Measurements from ENCODE around the gene CFTR.
"Not testable (repeated sequence)": the region's sequence is repeated elsewhere in the genome, so short reads cannot be mapped to it uniquely, and the experiment has no call there.

The CFTR gene

GRCh38 chr7:117479225-117480054, at the start of gene CFTR:
Gene CFTR (plus strand): TSS chr7:117480025. CDS start chr7:117480095, 70 bp downstream.
- DNase-seq (ENCODE audit: low spot score), result no peak

DNA sequence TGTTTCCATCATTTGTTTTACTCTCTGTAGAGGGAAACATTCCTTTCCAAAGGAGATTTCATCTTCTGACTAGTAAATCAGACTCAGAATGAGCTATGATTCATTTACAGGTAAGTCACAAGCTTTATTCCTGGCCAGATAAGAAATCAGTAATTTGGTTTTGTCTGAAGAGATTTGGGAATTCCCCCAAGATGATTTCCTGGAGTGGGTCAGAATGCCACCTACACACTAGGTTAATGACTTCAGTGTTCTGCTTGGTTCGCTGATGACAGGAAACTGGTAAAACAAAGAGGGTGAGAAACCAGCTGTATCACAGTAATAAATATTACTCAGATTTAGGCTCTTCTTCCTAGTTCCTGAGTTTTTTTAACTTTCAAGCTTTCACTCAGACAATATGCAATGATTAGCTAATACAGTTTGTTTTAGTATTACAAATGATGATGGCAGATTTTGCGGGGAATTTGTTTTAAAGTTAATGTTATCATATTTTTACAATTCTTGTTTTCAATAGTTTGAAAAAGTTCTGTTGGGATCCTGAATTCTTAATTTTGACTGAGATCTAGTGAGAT, 44.3 kb upstream of the CFTR start:
- DNase-seq (ENCODE audit: low spot score), result no peak

DNA sequence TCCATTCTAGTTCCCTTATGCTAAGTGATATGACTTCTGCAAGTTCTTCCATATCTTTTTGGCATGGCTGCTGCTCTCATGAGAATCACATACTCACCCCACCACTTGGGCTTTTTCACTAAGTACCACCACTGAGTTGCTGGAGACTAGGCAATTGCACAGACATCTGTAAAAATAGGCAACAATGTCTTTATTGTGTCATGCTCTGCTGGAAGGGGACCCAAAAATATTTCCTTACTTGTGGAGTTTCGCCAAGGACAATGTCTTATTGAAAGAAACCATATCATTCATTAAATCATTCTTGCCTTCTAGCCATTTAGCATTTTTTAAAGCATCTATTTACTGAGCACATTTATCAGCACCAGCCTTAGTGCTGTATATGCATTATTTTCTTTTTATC, 35.2 kb upstream of the CFTR start:
- DNase-seq (ENCODE audit: low spot score), result no peak

DNA sequence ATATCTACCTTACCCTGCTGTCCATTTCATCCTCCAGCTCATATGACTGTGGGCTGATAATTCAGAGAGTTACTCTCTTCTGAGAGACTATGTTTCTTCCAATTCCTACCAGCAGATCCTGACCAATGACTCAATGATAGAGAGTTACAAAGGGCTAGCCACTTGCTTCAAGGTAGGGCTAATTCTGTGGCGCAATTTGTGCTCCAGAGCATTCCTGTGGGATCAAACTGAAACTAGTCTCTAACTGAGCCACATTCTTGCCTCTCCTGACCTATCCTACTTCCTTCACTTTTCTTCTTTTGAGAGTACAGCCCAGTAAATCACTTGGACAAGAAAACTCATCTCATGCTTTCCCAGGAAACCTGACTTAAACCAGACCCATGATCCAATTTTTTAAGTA, 34.6 kb upstream of the CFTR start:
- DNase-seq (ENCODE audit: low spot score), result no peak

GRCh38 chr7:117446220-117446815, 33.5 kb upstream of the CFTR start:
- no peak for DNase-seq (ENCODE audit: low spot score)

DNA sequence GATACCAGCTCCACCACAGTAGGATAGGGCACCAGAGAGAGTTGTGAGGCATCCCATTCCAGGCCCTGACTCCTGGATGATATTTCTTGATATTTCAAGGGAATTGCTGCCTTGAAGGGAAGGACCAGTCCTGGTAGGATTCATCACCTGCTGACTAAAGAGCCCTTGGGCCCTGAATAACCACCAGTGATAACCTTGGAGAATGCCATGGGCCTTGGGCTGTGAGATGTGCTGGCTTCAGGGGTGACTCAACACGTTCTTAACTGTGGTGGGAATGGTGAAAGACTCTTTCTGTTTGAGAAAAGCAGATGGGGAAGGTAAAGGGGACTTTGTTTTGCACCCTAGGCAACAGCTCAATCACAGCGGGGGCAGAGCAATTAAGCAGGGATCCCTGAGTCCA, 31.2 kb upstream of the CFTR start:
- DNase-seq (ENCODE audit: low spot score), result no peak

DNA sequence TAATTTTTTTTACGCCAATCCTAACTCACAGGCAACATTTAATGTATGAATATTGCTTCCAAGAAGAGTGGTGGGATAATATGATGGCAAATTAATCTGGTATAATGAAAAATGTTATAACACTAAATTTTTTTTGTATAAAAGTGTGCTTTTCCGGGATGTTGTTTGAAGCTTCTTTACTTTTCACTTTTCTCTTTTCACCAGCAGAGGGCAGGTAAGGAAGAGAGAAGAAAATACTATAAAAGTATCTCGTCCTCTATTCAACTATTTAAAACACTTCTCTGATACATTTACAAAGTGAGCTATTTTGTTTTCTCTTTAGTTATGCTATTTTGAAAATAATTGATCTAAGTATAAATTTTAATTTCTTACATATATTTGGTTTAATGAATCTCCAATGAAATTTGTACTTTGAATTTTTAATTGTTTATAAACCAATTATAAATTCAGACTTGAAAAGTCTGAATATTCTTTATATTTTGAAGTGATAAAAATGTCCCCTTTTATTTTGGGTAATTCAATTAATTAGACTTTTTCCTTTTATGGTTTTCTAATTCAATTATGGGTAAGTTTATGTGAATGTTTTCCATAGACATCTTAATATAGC, 20.7 kb upstream of the CFTR start:
- DNase-seq (ENCODE audit: low spot score), result no peak

DNA sequence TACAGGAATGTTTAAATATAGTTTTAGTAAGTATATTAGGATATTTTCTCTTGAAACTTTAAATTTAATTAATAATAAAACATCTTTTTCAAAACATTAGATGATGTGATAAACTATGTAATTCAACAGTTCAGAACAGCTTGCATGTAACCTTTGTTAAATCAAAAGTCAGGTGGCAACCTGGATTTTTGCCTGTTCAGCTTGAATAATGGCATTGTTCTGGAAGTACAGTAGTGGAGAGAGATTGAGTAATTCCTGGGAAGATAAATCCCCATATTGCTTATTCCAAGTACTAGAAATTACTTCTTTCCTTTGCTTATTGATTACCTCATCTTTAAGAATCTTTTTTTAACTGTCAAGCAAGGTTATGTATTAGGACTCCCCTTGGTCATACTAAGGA, 20.1 kb upstream of the CFTR start:
- DNase-seq (ENCODE audit: low spot score), result no peak

- DNase-seq (ENCODE audit: low spot score), result not testable (repeated sequence)
These were observed 19.0 kb upstream of the CFTR start for GRCh38 chr7:117460815-117461214.

- DNase-seq (ENCODE audit: low spot score), result no peak
These were observed 11.7 kb upstream of the CFTR start for GRCh38 chr7:117468174-117468573.

- no peak for DNase-seq (ENCODE audit: low spot score)
These were observed 9.0 kb upstream of the CFTR start for GRCh38 chr7:117470777-117471176.

DNA sequence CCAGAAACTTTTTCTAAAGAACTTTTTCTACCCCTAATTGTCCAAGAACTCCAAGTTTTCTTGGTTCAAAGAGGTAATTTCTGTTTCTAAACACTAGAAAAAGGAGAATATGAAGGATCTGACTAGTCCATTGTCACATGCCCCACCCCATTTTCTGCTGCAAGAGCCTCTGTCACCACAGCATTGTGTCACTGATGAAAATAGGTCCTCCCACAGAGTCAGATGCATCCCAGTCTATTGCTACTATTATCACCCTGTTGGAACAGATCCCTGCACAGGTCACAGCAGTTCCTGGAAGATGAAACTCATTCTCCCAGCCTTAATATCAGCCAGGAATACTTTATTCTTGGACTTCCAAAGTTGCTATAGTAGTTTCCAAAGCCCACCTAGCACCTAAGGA, 7.5 kb upstream of the CFTR start:
- no peak for DNase-seq (ENCODE audit: low spot score)

DNA sequence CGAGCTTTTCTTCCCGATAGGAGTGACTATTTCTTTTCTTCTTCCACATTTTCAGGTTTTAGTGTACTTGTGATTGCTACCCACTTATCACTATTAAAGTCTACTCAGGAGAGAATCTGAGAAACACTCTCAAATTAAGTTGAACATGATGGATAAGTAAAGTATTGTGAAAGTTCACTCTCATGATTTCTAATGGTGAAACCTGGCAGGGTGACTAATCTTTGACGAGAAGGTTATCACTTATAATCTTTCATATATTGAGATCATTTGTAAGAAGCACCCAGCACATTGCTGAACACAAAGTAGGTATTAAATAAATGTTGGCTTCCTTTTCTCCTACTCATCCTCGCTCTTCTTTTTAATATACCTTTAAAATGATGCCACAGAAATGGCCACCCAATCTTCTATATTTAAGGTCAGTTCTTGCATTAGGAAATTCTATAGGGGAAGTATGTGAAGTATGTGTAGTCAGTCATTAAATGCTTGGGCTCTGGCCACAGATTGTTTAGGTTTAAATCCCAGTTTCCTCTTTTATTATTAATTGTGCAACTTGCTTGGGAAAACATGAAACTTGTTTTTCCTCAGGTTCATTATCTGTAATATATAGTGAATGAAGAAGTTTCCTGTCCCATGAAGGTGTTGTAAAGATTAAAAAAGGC, 3.1 kb upstream of the CFTR start:
- DNase-seq (ENCODE audit: low spot score), result no peak

DNA sequence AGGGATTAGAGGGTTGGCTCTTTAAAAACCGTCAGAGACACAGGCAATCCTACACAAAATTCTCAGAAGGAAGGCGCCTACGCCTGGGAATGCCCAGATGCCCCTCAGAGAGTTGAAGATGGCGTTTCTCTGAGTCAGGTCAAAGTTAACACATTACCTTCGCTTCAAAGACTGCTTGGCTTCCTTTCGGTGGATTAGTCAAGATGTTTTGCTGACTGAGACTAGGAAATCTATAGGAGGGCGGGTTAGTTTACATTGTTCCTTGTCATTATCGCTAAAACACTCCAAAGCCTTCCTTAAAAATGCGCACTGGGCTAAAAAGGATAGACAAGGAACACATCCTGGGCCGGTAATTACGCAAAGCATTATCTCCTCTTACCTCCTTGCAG, 995 bp upstream of the CFTR start:
- DNase-seq (ENCODE audit: low spot score), result no peak

GRCh38 chr7:117480055-117480362, 184 bp downstream of the CFTR start:
- DNase-seq (ENCODE audit: low spot score), result no peak

DNA sequence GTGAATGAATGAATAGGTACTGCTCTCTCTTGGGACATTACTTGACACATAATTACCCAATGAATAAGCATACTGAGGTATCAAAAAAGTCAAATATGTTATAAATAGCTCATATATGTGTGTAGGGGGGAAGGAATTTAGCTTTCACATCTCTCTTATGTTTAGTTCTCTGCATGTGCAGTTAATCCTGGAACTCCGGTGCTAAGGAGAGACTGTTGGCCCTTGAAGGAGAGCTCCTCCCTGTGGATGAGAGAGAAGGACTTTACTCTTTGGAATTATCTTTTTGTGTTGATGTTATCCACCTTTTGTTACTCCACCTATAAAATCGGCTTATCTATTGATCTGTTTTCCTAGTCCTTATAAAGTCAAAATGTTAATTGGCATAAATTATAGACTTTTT, 1.2 kb downstream of the CFTR start:
- no peak for DNase-seq (ENCODE audit: low spot score)

GRCh38 chr7:117485118-117485620, 5.3 kb downstream of the CFTR start:
- no peak for DNase-seq (ENCODE audit: low spot score)

- no peak for DNase-seq (ENCODE audit: low spot score)
These were observed 9.2 kb downstream of the CFTR start for GRCh38 chr7:117489016-117489415.

- no peak for DNase-seq (ENCODE audit: low spot score)
These were observed 9.6 kb downstream of the CFTR start for GRCh38 chr7:117489430-117489829.

DNA sequence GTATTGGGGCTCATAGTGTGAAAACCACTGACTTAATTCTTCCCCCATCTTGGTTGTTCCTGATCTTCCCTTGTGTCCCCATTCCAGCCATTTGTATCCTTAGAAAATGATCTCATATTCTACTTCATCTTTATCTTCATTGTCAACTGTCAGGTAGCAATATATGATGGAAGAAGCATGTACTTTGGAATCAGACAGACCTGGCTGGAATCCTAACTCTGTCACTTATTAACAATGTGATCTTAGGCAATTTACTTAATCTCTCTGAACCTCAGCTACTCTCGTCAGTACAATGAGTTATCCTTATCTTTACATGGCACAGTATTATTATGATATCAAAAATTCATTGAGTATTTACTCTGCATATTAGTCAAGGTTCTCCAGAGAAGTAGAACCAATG, 10.1 kb downstream of the CFTR start:
- no peak for DNase-seq (ENCODE audit: low spot score)

DNA sequence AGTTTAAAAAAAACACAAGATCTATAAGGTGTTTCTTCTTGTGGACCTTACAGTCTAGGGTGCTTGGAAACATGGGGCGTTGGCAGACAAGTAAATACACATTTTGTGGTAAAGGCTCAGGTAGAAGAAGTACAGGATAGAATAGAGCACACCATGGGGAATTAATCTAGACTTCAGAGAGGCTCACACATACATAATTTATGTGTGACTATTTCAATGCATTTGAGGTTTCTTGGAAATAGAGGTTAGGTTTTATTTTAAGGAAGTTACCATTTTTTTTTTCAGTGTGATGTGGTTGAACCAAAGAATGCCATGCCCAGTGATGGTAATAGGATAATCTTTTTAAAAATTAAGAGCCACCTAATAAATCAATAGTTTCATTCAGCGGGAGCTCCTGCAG, 12.8 kb downstream of the CFTR start:
- DNase-seq (ENCODE audit: low spot score), result no peak

- no peak for DNase-seq (ENCODE audit: low spot score)
These were observed 13.6 kb downstream of the CFTR start for GRCh38 chr7:117493460-117493859.

- no peak for DNase-seq (ENCODE audit: low spot score)
These were observed 15.5 kb downstream of the CFTR start for GRCh38 chr7:117495308-117495707.

Data from CD4-positive, alpha-beta T cell treated with Interleukin-6 at 100 ng/mL for 8 hours (primary cell).